Smooth muscle cell (in vitro differentiated cells): ENCODE data around the gene ARID3B. TPM values are rescaled to one million over a fixed set of nuclear protein-coding genes. Genes with fewer than 3 reads are reported as not detected.

Experiments
- DNase-seq: peaks from one replicate; lab custom pipeline; 2025; ENCODE audit not compliant: unreplicated experiment; lab: John Stamatoyannopoulos, UW
- H2AFZ ChIP-seq: fragments of 200-600 bp; sonication (generic); 2 replicates; pipeline ENCODE4 v1.6.0; 2016; ENCODE audit warnings: antibody characterized with exemption, low read depth, mild to moderate bottlenecking
- H3F3A ChIP-seq: fragments of 200-600 bp; sonication (generic); 2 replicates; pipeline ENCODE4 v1.6.0; 2017; ENCODE audit warnings: antibody characterized with exemption, low read depth
- H3K27ac ChIP-seq: fragments of 200-600 bp; sonication (generic); 2 replicates; pipeline ENCODE4 v1.5.1; 2016; ENCODE audit warnings: low read depth, mild to moderate bottlenecking
- H3K27me3 ChIP-seq: fragments of 200-600 bp; sonication (generic); 2 replicates; pipeline ENCODE4 v1.6.1; 2016; ENCODE audit warnings: low read depth, mild to moderate bottlenecking
- H3K36me3 ChIP-seq: fragments of 200-600 bp; sonication (generic); 2 replicates; pipeline ENCODE4 v1.5.1; 2016; ENCODE audit warnings: low read depth
- H3K4me1 ChIP-seq: fragments of 200-600 bp; sonication (generic); 2 replicates; pipeline ENCODE4 v1.5.1; 2016; ENCODE audit warnings: low read depth
- H3K4me2 ChIP-seq: fragments of 200-600 bp; sonication (generic); 2 replicates; pipeline ENCODE4 v1.6.0; 2016; ENCODE audit warnings: mild to moderate bottlenecking
- H3K4me3 ChIP-seq: fragments of 200-600 bp; sonication (generic); 2 replicates; pipeline ENCODE4 v1.5.1; 2016; ENCODE audit warnings: mild to moderate bottlenecking
- H3K79me2 ChIP-seq: fragments of 200-600 bp; sonication (generic); 2 replicates; pipeline ENCODE4 v1.6.0; 2016; ENCODE audit warnings: low read depth, mild to moderate bottlenecking
- H3K9ac ChIP-seq: fragments of 200-600 bp; sonication (generic); 2 replicates; pipeline ENCODE4 v1.6.0; 2016; ENCODE audit warnings: low read depth
- H3K9me3 ChIP-seq: fragments of 200-600 bp; sonication (generic); replicated peaks from 2 replicates; pipeline ENCODE4 v1.5.1; 2016; ENCODE audit warnings: low read depth
- H4K20me1 ChIP-seq: fragments of 200-600 bp; sonication (generic); 2 replicates; pipeline ENCODE4 v1.6.0; 2016; ENCODE audit warnings: low read depth
- CTCF ChIP-seq: fragments of 200-600 bp; sonication (generic); IDR thresholded peaks from 2 replicates; pipeline ENCODE4 v1.5.1; 2017; ENCODE audit warnings: borderline replicate concordance, mild to moderate bottlenecking, antibody characterized with exemption; ENCODE audit not compliant: insufficient read depth, poor library complexity, severe bottlenecking
- WGBS: methylation state at CpG from one replicate; pipeline ENCODE4 v1.1.7; 2016; ENCODE audit warnings: low lambda C conversion rate; 5-methylcytosine and 5-hydroxymethylcytosine counted together
- polyA plus RNA-seq: library from polyadenylated mRNA; unstranded; fragments of >200 nt; fragmentation: Nextera tagmentation; extraction: Ambion mirVana; gene quantifications from 2 replicates; pipeline ENCODE4 v1.2.1, GENCODE V29; 2016
- total RNA-seq: library from RNA; depleted of rRNA; stranded (reverse); fragments of >200 nt; gene quantifications from 2 replicates; pipeline ENCODE4 v1.2.3, GENCODE V29; 2014

Gene ARID3B
- total and polyA plus RNA-seq, 2 experiments from 2014 or later = 7.2 to 7.7 TPM

- peaks cover 53% of the 10 kb centered on the region for H4K20me1 ChIP-seq
- 42% methylated on average over 1 of the region's 1 CpG for WGBS
Measured at GRCh38 chr15:74568594-74568993, 27.6 kb downstream of the ARID3B start.

GRCh38 chr15:74569731-74570070 is 28.7 kb downstream of the ARID3B start:
- no peak overlapping the region for H3K27ac ChIP-seq
- no peak overlapping the region for H3K4me2 ChIP-seq
- no peaks in the 10 kb centered on the region for H3K27me3 ChIP-seq
- H3K9me3 ChIP-seq = no peaks in the 10 kb centered on the region
- TF ChIP-seq CTCF = no peak
- H2AFZ ChIP-seq = no peak overlapping the region
- H3K4me1 ChIP-seq = peaks cover 7% of the 10 kb centered on the region
- no peaks in the 10 kb centered on the region for H3K36me3 ChIP-seq
- no peak overlapping the region for H3K9ac ChIP-seq
- no peaks in the 10 kb centered on the region for H3K79me2 ChIP-seq
- peaks cover 46% of the 10 kb centered on the region for H4K20me1 ChIP-seq
- DNase-seq = no peak
- 83% methylated on average over 4 of the region's 4 CpGs for WGBS
- no peak overlapping the region for H3K4me3 ChIP-seq
- no peaks in the 10 kb centered on the region for H3F3A ChIP-seq

More at GRCh38 chr15:74568594-74568993, 27.6 kb downstream of the ARID3B start:
- Histone ChIP-seq H3K79me2 (no peaks in the 10 kb centered on the region), H3K9me3 (no peaks in the 10 kb centered on the region), H3K4me3 (no peak overlapping the region), H3K4me2 (no peak overlapping the region), H2AFZ (no peak overlapping the region), H3K27me3 (no peaks in the 10 kb centered on the region), H3K36me3 (no peaks in the 10 kb centered on the region), H3K9ac (no peak overlapping the region), H3K27ac (no peak overlapping the region), H3K4me1 (peaks cover 8% of the 10 kb centered on the region), H3F3A (no peaks in the 10 kb centered on the region)
- DNase-seq = no peak
- TF ChIP-seq CTCF = no peak

GRCh38 chr15:74571191-74571590 is 30.2 kb downstream of the ARID3B start:
- H3K4me1 ChIP-seq = no peaks in the 10 kb centered on the region
- no peak overlapping the region for H3K9ac ChIP-seq

More at GRCh38 chr15:74571191-74571590, 30.2 kb downstream of the ARID3B start:
- H3K27me3 ChIP-seq = no peaks in the 10 kb centered on the region
- TF ChIP-seq CTCF = no peak
- H3K4me3 ChIP-seq = no peak overlapping the region
- H3F3A ChIP-seq = no peaks in the 10 kb centered on the region
- no peaks in the 10 kb centered on the region for H3K9me3 ChIP-seq
- no peaks in the 10 kb centered on the region for H3K79me2 ChIP-seq
- H4K20me1 ChIP-seq = peaks cover 35% of the 10 kb centered on the region
- no peak overlapping the region for H3K27ac ChIP-seq
- no peak overlapping the region for H2AFZ ChIP-seq
- 94% methylated on average over 3 of the region's 3 CpGs for WGBS
- DNase-seq = no peak
- H3K36me3 ChIP-seq = no peaks in the 10 kb centered on the region
- no peak overlapping the region for H3K4me2 ChIP-seq
